Subcutaneous adipose tissue (tissue), 4 donors: ENCODE results near the gene SPATA7. TPM values are rescaled to one million over a fixed set of nuclear protein-coding genes. Genes with fewer than 3 reads are reported as not detected.

Experiments used
- total RNA-seq, 4 donors: library from RNA; depleted of rRNA; stranded (reverse); fragments of >200 nt; gene quantifications; one replicate each; pipeline ENCODE4 v1.1.0, GENCODE V29; 2016
- TF ChIP-seq, protein P1 (sequence below): fragments of 450-650 bp; IDR thresholded peaks from one replicate; pipeline ENCODE4 v1.5.1; 2016; ENCODE audit warnings: low read depth, mild to moderate bottlenecking, control low read depth, antibody characterized with exemption, moderate library complexity

Gene SPATA7
- total RNA-seq, 4 donors from 2014 or later, result 16.3 to 27.2 (median 19.8) TPM

DNA sequence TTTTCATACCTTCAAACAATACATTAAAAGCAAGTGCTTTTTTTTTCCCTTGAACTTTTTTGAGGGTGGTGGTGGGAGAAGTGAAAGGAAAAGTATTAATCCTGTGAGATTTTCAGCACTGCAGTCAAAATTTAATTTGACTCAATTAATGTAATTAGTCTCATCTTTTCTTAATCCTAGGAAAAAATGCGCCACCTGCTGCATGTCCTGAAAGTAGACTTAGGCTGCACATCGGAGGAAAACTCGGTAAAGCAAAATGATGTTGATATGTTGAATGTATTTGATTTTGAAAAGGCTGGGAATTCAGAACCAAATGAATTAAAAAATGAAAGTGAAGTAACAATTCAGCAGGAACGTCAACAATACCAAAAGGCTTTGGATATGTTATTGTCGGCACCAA lies 52.2 kb downstream of the SPATA7 start:
- TF ChIP-seq, protein P1, sequence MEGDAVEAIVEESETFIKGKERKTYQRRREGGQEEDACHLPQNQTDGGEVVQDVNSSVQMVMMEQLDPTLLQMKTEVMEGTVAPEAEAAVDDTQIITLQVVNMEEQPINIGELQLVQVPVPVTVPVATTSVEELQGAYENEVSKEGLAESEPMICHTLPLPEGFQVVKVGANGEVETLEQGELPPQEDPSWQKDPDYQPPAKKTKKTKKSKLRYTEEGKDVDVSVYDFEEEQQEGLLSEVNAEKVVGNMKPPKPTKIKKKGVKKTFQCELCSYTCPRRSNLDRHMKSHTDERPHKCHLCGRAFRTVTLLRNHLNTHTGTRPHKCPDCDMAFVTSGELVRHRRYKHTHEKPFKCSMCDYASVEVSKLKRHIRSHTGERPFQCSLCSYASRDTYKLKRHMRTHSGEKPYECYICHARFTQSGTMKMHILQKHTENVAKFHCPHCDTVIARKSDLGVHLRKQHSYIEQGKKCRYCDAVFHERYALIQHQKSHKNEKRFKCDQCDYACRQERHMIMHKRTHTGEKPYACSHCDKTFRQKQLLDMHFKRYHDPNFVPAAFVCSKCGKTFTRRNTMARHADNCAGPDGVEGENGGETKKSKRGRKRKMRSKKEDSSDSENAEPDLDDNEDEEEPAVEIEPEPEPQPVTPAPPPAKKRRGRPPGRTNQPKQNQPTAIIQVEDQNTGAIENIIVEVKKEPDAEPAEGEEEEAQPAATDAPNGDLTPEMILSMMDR, result no peak

- TF ChIP-seq, protein P1, result no peak
Measured at GRCh38 chr14:88439088-88439487, 53.6 kb downstream of the SPATA7 start.

DNA sequence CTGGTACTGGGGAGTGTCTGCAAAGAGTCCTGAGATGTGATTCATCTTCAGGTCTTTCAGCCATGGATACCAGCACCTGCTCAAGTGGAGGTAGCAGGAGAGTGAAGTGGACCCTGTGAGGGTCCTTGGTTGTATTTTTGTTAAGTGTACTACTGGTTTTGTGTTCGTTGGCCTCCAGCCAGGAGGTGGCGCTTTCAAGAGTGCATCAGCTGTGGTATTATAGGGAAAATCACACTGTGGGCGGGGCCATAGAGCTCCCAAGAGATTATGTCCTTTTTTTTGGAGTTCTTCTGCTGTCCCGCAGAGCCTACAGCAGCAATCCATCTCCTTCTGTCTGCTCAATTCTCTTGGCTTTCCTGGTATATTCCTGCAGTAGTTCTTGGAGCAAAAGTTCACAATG lies 66.8 kb downstream of the SPATA7 start:
- TF ChIP-seq, protein P1, result no peak

DNA sequence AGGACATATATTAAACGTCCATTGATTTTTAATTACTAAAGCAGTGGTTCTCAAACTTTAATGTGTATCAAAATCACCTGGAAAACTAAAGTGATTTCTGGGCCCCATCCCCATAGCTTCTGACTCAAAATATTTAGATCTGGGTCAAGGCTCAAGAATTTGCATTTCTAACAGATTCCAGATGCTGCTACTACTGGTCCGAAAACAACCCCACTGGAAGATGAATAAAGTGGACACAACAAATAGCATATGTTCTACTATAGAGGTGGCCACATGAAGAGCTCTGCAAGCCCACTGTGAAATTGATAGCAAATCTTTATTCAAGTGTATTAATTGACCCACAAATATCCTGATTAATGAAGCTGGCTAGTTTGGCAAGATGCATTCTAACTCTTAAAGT lies 69.4 kb downstream of the SPATA7 start:
- TF ChIP-seq, protein P1, result no peak

DNA sequence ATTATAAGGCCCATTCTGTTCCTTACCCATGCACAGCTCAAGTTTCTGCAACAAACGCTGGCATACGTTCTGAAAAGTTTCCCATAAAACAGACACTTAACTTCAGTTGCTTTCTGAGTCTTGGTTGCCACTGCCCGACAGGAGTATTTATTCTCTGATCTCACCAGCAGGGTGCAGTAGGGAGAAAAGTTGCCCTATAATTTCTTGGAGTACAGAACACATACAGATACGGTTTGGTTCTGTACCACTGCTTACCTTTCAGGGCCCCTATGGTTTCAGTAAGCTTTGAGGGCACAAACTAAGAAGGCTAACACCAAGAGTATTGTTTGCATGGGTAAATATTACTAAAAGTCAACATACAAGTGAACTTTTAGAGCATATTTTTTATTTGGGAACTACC lies 77.9 kb downstream of the SPATA7 start:
- TF ChIP-seq, protein P1, result no peak

DNA sequence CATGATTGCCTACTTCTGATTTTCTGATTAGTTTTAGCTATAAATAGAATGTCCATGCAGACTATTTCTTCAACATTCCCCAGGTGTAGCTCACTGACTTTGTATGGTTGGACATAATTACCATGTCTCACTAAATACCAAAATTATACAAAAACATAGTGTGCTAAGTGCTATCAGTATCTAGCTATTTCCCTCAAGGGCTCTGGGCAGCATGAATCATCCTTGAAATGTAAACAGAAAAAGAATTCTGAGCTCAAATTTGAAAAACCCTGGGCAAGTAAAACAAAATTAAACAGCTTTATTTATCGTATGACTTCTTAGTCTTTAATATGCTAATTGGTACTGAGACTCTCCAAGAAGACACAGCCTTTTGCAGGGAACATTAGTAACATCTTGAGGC lies 82.9 kb downstream of the SPATA7 start:
- TF ChIP-seq, protein P1, result no peak

DNA sequence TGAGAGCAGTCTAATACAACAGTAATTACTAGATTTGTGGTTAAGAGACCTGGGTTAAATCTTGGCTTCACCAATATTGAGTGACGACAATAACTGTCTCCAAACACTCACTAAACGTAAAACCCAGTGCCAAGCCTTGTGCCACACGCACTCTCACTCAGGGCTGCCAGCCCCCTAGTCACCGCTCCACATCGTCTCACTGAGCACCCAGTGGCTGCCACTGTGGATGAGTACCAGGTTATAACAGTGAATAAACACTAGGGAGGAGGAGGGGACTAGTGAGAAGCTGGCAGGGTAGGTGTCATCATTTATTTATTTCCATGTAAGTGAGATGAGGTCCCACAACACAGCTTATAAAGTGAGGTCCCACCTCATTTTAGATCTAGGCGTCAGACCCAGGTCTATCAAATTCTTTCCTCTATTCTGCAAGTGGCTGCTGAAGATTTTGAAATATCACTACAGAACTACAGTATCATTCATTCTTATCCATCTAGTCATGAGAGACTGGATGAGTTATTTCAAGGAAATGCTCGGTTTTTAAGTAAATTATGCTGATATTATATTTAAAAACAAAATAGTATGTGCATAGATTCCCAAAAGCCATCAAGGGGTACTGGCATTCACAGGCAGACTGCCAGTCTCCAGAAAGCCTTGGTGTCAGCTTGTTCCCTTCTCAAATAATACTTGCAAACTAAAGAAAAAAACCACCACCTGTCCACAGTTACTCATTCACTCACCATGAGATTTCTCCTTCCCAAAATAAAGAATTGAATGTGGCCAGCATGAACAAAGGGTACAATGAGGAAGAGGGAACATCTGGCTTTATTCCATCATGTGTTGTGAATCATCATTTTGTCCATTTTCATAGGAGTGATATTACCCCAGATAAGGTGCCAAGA lies 85.3 kb downstream of the SPATA7 start:
- TF ChIP-seq, protein P1, result no peak
